GM21619 (cell line): ENCODE data around the gene SPON1.
"Not testable (repeated sequence)": the region's sequence is repeated elsewhere in the genome, so short reads cannot be mapped to it uniquely, and the experiment has no call there.

Experiments
- ATAC-seq: cut with Tn5 transposase; IDR thresholded peaks from one replicate; pipeline ENCODE4 v1.9.1; 2021; ENCODE audit not compliant: unreplicated experiment

The SPON1 gene

DNA sequence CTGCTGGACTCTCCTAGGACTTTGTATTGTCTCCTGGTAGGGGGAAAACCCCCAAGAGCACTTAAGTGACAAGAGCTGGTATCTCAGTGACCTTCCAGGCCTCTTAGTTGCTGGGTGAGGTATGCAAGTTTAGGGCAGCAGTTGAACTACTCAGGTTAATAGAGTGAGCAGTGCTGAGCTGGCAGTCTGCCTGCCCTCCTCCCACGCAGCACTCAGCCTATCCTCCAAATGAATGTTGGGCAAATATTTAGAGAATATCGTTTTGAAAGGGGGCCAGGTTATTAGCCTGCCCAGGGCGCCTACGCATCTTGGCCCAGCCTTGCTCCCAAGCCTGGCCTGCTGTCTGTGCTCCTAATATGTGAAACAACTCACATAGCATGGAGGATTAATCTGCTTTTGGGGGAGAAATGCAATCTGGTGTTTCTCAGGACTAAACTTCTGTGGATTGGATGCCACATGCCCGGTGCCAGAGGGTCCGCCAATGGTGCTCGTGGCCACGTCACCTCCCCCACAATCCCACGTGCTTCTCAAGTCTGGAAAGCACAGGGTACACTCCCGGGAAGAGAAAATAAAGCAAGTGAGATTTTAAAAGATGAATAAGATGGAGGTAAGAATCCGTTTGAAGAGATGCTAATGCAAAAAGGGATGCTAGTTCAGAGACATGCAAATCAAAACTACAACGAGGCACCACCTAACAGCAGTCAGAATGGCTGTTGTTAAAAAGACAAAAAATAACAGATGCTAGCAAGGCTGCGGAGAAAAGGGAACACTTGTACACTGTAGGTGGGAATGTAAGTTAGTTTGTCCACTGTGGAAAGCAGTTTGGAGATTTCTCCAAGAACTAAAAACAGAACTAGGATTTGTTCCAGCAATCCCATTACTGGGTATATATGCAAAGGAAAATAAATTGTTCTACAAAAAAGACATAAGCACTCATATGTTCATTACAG is 67.7 kb downstream of the SPON1 start:
- ATAC-seq = no peak

DNA sequence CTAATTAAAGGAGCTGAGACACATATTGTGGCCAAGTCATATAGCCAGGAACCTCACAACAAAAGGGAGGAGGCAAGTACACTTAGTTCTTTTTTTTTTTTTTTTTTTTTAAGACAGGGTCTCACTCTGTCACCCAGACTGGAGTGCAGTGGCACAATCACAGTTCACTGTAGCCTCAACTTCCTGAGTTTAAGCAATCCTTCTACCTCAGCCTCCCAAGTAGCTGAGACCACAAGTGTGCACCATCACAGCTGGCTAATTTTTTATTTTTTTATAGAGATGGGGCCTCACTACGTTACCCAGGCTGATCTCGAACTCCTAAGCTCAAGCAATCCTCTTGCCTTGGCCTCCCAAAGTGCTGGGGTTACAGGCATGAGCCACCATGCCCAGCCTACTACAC is 73.0 kb downstream of the SPON1 start:
- not testable (repeated sequence) for ATAC-seq

DNA sequence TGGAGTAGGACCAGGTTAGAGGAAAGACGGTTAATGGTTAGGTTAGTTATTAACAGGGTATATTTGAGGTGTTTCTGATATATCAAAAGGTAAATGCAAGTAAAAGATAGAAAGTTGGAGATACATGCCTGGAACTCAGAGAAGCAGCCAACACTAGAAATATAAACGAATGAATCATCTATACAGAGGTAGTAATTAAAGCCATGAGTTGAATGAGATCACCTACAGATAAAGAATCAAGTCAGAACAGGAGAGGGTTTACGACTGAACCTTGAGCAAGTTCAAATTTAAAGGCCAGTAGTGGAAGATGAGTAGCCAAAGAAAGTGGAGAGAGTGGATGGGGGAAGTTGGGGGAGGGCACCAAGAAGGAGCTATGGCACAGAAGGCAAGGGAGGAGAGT is 73.9 kb downstream of the SPON1 start:
- ATAC-seq = no peak

DNA sequence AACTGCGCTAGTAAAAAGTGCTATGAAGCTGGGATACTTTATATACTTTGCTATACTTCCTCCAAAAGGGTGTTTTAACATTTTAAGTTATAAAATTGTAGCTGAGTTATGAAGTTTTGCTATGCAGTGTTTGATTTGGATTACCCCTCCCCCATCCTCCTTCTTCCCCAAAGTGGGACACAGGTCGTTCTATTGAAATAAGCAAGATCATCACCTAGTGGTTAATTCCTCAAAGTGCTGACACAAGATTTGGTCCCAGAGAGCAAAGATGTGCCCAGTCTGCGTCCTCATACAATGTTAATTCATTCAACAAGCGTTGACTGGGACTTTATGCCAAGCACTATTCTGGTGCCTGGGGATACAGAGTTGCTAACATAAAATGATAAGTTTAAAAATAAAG is 78.5 kb downstream of the SPON1 start:
- ATAC-seq = no peak

DNA sequence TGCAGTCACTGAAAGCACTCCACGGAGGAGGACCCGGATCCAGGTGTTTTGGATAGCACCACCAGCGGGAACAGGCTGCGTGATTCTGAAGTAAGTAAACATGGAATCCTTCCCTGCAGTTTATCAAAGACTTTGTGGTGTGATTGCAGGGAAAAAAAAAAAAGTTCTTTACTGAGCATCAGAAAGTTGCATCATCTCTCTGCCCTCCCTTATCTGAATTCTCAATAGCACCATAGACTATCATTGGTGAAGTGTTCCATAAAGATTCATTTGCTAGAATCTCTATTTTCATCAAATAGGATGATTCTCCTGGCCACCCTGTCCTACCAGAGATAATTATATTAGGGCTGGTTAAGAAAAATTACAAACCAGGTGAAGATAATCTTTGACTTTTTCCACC is 79.0 kb downstream of the SPON1 start:
- no peak for ATAC-seq

DNA sequence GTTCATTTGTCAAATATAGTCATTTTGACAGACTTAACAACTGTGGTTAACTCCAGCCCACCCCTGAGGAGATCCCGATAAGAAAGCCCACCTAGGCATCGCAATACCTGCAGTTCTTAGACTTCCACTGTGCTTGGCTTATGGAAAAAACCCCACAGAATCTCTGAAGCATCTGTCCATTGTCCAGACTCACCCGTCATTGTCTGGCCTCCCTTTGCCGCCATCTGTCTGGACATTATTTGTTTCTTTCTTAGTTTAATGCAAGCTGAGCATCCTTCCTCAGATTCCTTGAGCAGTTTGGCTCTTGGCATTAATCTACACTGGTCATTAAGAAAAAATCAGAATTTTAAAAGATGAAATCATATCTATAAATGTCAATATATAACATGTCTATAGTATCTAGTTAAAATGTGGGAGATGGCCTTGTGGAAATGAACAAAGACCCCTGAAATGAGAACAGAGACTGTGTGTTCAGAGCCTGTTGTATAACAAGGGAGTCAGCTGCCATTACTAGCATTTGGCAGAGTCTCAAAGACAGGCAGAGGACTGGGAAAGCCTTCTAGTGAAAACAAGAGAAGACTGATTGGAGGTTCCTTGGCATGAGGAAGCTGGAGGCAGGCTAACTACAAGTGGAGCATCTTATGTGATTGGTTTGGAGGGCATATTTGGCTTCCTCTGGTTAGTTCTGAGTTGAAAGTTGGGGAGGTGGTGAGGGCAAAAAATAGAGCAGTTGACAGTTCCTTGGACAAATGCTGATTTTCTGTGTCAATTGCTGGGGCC is 80.4 kb downstream of the SPON1 start:
- no peak for ATAC-seq

DNA sequence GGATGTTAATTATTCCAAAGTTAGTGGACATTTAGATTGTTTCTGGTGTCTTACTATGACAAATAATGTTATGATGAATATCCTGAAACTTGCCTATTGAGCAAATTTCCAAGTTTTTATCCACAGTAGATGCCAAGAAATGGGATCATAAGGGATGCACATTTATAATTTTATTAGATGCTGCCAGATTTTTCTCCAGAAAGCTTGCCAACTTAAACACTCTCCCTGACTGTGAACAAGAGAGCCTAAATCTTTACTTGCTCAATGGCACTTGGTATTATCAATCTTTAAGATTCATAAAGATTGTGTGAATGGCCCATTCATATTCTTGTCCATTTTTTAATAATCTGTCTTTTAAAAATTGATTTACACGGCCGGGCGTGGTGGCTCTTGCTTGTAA is 82.4 kb downstream of the SPON1 start:
- ATAC-seq = no peak

DNA sequence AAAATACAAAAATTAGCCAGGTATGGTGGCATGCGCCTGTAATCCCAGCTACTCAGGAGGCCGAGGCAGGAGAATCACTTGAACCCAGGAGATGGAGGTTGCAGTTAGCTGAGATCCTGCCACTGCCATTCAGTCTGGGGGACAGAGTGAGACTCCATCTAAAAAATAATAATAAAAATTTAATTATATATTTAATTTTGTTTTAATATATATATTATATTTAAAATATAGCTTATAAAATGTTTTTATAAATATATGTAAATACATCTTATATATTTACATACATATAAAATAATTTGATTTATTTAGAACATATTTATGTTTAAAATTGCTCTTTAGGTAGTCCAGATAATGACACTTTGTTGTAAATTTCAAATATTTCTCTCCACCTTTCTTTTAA is 82.9 kb downstream of the SPON1 start:
- no peak for ATAC-seq

DNA sequence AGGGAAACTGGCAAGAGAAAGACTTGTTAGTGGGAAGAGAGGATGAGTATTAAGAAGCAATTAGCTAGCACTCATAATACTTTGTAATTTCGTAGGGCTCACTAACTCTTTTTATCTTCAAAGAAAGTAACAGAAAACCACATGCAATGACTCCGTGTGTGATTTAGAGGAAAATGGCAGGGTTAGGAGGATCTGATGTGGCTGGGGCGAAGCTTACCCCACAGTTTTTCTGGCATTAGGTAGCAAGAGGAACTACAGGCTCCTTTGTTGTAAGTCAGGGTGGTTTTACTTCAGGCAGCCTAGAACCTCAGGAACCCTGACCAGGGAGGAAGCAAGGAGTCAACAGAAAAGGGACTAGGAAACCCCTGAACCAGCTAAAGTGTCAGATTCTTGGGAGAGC is 89.7 kb downstream of the SPON1 start:
- ATAC-seq = no peak

DNA sequence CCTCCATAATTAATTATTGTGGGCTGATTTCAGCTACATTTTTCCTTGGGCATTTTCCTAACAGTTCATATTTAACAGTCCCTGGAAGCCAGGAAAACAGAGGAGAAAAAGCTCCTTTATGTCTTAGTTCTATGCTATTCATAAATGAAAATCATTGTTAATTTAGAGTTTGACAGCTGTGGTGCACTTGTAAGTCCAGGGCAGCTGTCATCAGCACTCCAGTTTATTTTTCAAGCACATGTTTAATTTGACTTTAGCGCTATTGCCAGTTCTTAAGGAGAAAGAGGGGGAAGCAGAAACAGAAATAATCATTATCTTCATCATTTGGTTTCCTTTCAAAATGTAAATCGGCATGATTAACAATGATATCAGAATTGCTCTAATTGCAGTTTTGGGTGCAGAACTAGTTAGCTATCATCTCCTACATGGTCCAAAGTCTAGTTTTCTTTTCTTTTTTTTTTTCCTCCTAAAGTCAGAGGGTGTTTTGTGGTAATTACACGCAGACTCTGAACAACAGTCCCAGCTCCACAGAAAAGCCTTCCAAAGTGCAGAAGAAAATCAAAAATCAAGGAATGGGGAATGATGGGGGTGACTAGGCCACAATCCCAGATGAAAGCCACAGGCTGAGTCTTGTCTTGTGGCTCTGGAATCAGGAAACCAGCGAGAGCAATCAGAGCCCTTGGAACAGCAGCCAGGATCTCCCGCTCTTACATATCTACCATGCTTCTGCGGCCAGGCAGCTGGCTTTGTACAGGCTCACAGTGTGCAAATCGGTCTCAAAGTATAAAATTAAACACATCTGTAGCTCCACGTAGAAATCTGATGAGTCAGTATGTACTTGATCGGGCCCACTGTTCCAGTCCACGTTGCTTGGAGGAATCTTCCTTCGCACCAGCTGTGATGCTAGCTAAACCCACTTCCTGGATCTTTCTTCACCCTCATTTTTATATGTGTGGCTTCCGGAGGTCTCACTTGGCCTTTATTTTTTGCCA is 91.9 kb downstream of the SPON1 start:
- ATAC-seq = no peak

DNA sequence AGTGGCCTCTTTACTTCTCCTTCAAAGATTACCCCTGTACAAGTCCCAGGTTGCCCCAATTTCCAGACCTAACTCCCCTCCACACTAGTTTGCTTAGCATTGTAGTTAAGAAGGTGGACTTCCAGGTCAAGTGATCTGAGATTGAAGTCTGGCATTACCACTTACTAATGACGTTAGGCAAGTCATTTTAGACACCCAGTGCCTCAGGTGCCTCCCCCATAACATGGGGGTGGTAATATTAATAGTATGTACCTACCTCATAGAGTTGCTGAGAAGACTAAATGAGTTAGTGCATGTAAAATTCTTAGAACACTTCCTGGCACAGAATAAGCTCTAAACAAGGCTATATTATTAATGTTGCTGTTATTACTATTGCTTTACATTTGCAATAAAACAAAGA is 93.4 kb downstream of the SPON1 start:
- no peak for ATAC-seq

DNA sequence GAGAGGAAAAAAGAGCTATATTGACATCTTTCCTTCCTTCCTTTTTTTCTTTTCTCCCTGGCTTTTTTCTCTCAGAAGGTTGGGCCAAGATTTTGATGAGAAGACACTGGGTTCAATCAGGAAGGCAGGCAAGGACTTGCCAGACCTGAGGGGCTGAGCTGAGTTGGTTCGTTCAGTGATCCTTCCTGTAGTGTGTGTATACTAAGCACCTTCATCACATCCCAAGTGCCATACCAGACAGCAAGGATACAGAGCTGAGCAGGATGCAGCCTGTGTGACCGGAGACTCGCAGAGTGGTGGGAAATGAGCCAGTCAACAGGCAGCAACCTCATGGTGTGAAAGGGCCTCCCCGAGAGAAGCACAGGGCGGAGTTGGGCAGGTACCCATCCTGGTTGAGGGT is 95.5 kb downstream of the SPON1 start:
- ATAC-seq = no peak

DNA sequence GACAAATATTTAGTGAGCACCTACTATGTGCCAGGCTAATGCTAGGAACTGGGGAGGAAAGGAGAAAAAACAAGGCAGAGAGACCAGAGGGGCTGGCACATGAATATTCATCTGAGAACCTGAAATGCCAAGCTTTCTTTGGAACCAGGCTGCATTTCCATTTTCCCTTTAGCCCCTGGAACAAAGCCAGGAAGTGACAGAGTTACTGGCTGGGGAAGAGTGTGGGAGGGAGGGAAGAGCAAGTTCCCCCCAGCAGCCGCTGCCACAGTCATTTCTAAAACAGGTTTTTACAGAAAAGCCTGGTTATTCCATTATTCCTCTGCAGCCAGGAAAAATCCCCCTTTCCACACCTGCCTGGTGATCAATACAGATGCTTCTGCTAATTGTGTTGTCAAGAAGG is 97.0 kb downstream of the SPON1 start:
- ATAC-seq = no peak

DNA sequence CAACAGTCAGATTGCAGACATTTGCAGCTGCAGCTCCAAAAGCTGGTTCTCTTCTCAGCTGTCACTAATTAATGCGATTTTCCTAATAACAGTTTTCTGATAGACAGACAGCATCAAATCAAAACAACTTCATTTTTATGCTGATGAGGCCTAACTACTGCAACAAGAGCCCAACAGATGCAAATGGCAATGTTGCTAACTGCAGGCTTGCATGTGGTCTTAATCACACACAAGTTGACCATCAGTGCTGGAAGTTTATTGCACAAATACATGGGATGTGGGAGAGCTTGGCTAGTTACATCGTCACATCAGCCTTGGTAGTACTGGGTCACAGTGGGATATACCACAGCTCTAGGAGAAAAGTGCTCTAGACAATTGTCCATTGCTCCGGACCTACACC is 99.2 kb downstream of the SPON1 start:
- ATAC-seq = no peak

DNA sequence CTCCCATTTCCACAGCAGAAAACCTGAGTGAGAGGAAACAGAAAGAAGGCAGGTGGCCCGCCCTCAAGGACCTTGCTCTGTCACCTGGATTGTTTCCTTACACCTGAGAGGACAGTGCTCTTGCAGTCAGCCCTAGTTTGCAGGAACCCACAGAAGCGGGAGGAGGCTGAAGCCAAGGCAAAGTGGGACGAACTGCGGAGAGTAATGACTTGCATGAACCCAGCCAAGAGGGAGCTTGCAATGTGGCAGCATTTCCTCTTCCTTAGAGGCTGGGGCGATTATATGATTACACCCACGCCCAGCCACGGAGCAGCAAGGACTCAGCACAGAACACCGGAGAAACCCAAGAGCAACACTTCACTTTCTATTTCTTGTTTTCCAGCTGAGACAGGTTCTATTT is 102.6 kb downstream of the SPON1 start:
- ATAC-seq = no peak

DNA sequence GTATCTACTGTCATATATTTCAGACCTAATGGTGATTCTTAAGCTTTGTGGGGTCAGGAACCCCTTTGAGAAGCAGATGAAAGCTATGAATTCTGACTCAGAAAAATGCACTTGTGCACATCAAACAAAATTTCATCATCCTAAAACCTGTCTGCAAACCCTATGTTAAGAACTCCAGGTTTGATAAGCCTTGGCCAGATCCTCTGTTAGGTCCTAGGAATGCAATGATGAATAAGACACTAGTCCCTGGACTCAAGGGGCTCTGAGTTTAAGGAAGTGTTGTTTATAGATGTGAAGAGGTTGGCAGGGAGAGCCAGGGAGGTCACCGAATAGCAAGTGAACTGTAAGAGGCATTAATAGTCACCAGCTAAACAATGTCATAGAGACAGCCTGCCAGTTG is 103.2 kb downstream of the SPON1 start:
- no peak for ATAC-seq

DNA sequence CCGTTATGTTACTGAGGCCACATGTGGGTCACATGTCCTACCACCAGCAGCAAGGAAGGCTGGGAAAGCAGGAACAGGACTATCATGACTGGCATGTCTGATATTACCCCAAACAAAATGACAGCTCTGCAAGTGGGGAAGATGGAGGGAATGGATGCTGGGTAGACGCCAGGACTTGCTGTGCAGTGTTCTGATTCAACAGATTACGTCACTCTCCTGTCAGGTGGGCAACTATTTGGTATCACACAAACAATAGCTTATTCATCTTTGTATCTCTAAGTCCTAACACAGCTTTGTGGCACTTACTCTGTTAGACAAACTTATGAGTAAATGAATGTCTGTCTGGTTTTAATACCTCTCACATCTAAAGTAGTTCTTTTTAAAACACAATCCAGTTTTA is 105.2 kb downstream of the SPON1 start:
- ATAC-seq = no peak

DNA sequence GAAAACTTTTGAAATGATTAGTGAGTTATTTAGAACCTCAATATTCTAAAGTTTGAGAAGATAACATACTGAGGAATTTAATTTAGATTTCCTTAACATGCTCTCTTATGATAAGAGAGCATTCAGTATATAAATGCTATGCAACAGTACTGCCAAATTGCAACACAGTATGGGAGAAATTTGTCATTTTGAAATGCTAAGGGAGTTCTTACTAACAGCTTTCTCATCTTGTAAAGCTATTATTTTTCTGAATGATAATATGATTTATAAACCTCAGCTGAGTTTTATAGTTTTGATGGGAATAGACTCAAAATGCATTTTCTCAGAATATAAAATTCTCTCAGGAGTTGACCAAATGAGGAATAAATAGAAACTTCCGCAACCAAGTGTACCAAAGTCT is 108.4 kb downstream of the SPON1 start:
- no peak for ATAC-seq

DNA sequence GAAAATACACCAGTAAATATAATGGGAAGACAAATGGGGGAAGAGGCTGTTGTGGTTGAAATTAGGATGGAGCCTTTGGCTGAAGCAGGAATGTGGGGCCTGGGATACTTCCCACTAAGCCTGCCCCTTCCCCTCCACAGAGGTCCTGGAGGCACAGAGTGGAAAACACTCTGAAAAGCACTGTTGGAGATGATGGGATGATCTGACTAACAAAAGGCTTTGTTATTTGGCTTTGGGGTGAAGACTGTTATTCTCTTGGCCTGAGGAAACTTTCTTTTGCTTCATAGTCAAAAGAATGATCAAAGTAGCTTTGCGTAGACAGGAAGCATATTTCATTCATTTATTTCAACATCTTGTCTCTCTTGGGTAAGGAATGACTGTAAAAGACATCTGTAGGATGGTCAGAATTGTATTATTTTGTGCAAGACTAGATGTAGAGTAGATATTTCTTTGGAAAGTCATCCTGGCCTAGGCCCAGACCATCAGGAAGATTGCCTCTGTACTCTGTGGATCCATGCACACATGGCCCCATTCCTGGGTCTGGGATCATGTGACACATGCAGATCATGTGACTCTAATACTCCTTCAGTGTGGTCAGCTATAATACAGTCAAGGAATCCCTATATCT is 111.4 kb downstream of the SPON1 start:
- no peak for ATAC-seq
